ENCODE measurements around the gene AURKAIP1. TPM values are rescaled to one million over a fixed set of nuclear protein-coding genes. Genes with fewer than 3 reads are reported as not detected.
A peak's percentile ranks its signal among the peaks of the same experiment; 100 is the strongest.

The AURKAIP1 gene
- total RNA-seq: 10 to 100 TPM; 13.2 to 75.8 (median 31.1) TPM

DNA sequence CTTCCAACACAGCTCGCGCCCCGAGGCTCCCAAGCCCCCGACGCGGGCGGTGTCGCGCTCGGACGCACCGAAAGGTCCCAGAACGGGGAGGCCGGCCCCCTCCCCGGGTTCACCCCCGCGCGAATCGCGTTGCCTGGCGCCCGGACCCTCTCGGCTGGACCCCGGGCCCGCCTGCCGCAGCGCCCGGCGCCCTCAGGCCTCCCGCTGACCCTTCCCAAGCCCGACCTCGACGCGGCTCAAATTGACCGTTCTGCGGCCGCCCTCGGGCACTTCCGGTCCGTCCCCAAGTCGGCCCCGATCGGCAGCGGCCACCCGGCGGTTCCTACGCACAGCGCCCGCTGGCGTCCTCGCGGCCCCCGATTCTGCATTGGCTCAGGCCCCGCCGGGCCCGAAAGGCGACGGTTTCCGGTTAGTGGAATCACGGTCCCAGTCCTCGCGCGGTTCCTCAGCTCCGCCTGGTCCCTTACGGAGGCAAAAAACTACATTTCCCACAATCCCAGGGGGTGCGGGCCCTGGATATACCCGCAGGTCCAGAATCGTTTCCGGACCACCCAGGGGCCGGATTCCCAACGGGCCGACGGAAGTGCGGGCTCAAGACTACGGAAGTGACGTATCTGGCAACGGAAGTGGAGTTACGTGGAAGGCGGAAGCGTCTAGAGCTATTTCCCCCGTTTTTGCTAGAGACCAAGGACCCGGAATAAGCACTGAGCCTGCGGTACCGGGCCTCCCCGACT lies at the start of gene AURKAIP1:
TSS of gene AURKAIP1 (minus strand) at position 279 of the 734 bp plus-strand sequence. CDS start 451 bp downstream, outside the sequence.
- Histone ChIP-seq H3K4me3 (peak within 1 kb of the TSS; percentile 82 to 89), H3K9me3 (no peaks in the 10 kb centered on the region), H3K27me3 (no peaks in the 10 kb centered on the region), H3K4me1 (peaks cover 0 to 17% of the 10 kb centered on the region in 2 donors), H3K27ac (peak within 1 kb of the TSS; percentile 90 to 93), H3K36me3 (no peaks in the 10 kb centered on the region)
- intact Hi-C loops (cut with DNase I; ENCODE audit: low total_unique reads): no loop called here
- TF ChIP-seq, protein P1, sequence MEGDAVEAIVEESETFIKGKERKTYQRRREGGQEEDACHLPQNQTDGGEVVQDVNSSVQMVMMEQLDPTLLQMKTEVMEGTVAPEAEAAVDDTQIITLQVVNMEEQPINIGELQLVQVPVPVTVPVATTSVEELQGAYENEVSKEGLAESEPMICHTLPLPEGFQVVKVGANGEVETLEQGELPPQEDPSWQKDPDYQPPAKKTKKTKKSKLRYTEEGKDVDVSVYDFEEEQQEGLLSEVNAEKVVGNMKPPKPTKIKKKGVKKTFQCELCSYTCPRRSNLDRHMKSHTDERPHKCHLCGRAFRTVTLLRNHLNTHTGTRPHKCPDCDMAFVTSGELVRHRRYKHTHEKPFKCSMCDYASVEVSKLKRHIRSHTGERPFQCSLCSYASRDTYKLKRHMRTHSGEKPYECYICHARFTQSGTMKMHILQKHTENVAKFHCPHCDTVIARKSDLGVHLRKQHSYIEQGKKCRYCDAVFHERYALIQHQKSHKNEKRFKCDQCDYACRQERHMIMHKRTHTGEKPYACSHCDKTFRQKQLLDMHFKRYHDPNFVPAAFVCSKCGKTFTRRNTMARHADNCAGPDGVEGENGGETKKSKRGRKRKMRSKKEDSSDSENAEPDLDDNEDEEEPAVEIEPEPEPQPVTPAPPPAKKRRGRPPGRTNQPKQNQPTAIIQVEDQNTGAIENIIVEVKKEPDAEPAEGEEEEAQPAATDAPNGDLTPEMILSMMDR (IDR thresholded peaks at IDR 0.05): peak; percentile 16 to 65 (median 40)
- TF ChIP-seq POLR2A (IDR thresholded peaks at IDR 0.05): peak; percentile 47 to 63
- DNase-seq: peak; percentile 98 to 99

DNA sequence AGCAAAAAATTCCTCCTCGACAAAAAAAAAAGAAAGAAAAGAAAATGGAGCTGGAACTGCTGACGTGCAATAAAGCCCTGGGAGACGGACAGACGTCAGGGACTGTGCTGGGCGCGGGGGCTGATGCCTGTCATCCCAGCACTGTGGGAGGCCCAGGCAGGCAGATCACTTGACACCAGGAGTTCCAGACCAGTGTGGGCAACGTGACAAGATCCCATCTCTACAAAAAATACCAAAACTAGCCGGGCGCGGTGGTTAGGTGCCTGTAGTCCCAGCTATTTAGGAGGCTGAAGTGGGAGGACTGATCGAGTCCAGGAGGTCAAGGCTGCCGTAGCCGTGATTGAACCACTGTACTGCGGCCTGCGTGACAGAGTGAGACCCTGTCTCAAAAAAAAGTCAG lies 49.7 kb upstream of the AURKAIP1 start:
- no peaks in the 10 kb centered on the region for H3K9me3 ChIP-seq
- H3K4me1 ChIP-seq: peaks cover 0 to 3% of the 10 kb centered on the region in 2 donors
- DNase-seq: no peak
- intact Hi-C loops (cut with DNase I; ENCODE audit: low total_unique reads): no loop called here
- H3K36me3 ChIP-seq: no peaks in the 10 kb centered on the region
- H3K4me3 ChIP-seq: no peak overlapping the region
- no peak overlapping the region for H3K27ac ChIP-seq
- TF ChIP-seq POLR2A (IDR thresholded peaks at IDR 0.05): no peak
- TF ChIP-seq, protein P1 (IDR thresholded peaks at IDR 0.05): no peak
- no peaks in the 10 kb centered on the region for H3K27me3 ChIP-seq

DNA sequence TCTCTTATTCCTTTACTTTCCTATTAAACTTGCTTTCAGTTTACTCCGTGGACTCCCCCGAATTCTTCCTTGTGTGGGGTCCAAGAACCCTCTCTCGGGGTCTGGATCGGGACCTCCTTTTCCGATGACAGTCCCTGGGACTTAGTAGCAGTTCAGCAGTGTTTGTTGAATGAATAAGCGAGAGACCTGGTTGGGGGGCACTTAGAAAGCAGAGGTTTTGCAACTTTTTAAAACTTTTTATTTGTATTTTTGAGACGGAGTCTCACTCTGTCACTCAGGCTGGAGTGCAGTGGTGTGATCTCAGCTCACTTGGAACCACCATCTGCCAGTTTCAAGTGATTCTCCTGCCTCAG lies 48.2 kb upstream of the AURKAIP1 start:
- no peak for DNase-seq
- TF ChIP-seq, protein P1 (IDR thresholded peaks at IDR 0.05): no peak
- TF ChIP-seq POLR2A (IDR thresholded peaks at IDR 0.05): no peak
- Histone ChIP-seq H3K27ac (no peak overlapping the region), H3K9me3 (no peaks in the 10 kb centered on the region), H3K27me3 (no peaks in the 10 kb centered on the region), H3K4me1 (no peaks in the 10 kb centered on the region), H3K4me3 (no peak overlapping the region), H3K36me3 (no peaks in the 10 kb centered on the region)
- intact Hi-C loops (cut with DNase I; ENCODE audit: low total_unique reads): no loop called here

DNA sequence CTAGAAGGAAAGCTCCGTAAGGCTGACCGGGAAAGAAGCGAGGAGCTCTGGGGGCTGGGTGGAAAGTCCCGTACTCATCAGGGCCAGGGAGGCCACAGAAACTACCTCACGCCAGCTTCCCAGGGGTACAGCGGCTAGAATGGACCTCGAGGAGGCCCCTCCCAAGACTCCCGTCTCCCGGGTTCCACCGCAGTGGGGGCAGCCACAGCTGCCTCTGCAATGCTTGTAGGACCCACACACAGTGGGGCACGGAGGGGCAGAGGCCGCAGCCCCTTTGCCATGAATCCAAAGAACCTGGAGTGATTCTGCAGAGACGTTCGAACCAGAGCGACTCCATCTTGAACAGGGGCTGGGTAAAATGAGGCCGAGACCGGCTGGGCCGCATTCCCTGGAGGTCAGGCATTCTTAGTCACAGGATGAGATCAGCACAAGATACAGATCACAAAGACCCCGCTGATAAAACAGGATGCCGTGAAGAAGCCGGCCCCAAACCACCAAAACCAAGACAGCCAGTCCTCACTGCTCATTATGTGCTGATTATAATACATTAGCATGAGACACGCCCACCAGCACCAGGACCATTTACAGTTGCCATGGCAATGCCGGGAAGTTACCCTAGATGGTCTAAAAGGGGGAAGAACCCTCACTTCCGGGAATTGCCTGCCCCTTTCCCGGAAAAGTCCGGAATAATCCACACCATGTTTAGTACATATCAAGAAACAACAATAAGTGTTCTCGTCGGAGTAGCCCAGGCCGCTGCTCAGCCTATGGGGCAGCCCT lies 47.6 kb upstream of the AURKAIP1 start:
- H3K27ac ChIP-seq: no peak overlapping the region
- H3K9me3 ChIP-seq: no peaks in the 10 kb centered on the region
- no peak for DNase-seq
- no peaks in the 10 kb centered on the region for H3K4me1 ChIP-seq
- no peak for TF ChIP-seq POLR2A (IDR thresholded peaks at IDR 0.05)
- TF ChIP-seq, protein P1 (IDR thresholded peaks at IDR 0.05): no peak
- intact Hi-C loops (cut with DNase I; ENCODE audit: low total_unique reads): no loop called here
- no peaks in the 10 kb centered on the region for H3K36me3 ChIP-seq
- no peaks in the 10 kb centered on the region for H3K27me3 ChIP-seq
- no peak overlapping the region for H3K4me3 ChIP-seq

DNA sequence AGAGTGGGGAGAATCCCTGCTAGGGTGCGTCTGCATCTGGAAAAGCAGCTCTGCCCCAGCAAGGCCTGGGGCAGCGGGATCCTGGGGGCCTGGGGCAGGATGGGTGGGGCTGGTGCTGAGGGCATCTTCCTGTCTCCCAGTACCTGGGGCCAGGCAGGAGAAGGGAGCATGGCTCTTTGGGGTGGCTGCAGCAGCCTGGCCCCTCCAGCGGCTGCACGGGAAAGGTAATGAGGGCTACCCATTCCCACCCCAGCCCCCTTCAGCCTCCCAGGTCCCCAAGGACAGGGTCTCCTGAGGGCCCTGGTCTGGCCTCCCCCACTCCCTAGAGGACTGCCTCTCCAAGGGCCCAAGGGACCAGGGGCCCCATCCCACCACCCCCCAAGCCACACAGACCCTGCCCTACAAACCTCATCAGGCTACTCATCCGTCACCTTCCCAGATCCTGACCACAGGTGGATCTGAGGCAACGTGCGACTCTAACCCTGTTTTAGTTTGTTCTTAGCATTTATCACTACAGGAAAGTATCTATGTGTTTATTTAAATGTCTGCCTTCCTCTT lies 47.0 kb upstream of the AURKAIP1 start:
- Histone ChIP-seq H3K4me1 (no peaks in the 10 kb centered on the region), H3K27me3 (no peaks in the 10 kb centered on the region), H3K36me3 (no peaks in the 10 kb centered on the region), H3K9me3 (no peaks in the 10 kb centered on the region), H3K27ac (no peak overlapping the region), H3K4me3 (no peak overlapping the region)
- DNase-seq: no peak
- intact Hi-C loops (cut with DNase I; ENCODE audit: low total_unique reads): no loop called here
- no peak for TF ChIP-seq POLR2A (IDR thresholded peaks at IDR 0.05)
- TF ChIP-seq, protein P1 (IDR thresholded peaks at IDR 0.05): no peak
